Measurements from ENCODE around the gene ABCB8.
A peak's percentile ranks its signal among the peaks of the same experiment; 100 is the strongest.

ABCB8 gene

DNA sequence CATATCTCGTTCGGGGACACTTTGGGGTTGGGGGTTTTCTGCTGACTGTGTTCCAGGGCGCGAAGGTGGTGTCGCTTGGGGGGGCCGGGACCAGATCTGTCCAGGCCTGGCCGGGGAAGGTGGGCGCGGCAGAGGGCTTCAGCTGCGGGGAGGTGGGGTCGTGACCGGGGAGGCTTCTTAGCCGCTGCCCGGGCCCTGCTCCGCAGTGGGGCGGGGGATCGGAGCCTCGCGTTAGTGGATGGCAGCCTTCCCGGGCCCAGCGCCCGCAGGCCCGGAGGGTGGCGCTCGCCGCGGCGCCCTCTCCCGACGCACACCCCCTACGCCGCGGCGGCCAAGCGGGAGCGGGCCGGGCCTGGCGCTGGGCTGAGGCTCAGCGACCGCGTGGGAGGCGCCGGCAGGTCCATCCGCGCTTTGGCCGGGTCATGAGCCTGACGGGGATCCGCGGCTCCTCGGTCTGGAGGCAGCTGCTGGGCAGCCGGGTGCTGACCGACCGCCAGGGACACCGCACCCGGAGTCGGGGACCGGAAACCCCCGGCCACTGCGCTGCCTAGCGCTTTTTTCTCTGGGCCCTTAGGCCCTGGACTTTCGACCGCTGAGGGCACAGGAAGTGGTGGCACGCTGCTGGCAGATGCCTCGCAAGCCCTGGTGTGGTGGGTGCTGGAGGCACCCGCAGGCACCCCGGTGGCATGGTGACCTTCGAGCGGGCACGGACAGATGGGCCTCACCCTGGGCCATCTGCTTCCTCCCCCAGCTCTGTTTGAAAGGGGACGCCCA is 59.2 kb downstream of the ABCB8 start:
- peak; percentile 64 to 72 for DNase-seq
- TF ChIP-seq POLR2A (IDR thresholded peaks at IDR 0.05; ENCODE audit: low read length) (no peak), GATA1 (IDR thresholded peaks at IDR 0.05; ENCODE audit: low read depth, low read length) (no peak)

DNA sequence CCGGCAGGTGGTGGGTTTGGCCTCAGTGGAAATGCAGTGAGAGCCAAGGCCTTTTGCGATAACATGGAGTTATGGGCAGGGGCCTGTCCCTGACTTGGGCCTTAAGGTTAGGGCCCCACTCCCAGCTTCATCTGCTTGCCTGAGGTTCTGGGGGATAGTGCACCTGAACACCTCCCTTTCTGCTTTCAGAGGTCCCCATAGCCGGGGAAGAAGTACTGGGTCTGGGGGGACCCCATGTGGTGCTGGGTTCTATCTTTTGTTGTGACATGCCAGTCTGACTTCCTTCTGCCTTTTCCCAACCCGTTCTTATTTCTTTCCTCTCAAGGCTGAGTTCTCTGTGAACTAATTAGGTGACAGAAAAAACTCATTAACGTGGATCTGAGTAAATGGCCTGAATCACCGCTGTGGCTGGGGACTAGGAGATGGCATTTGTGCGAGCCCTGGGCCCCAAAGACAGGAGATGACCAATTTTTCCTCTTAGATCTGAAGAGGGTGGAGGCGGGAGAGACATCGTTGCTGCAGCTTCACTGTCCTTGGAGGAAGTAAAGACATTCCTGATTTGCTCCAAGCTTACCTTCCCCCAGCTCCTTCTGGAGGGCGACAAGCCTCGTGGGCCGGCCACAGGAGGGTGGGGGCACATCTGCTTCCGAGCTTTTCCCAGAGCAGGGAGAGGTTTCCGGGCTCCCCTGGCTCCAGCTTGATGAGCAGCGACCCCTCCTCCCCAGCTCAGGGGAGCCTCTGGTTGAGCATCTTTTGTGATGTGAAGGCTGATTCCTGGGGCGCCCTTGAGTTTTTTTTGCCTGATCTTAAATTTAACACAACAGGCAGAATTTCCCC is 60.0 kb downstream of the ABCB8 start:
- TF ChIP-seq GATA1 (IDR thresholded peaks at IDR 0.05; ENCODE audit: low read depth, low read length) (no peak), POLR2A (IDR thresholded peaks at IDR 0.05; ENCODE audit: low read length) (no peak)
- peak in 1 of 2 experiments; percentile 38 for DNase-seq

DNA sequence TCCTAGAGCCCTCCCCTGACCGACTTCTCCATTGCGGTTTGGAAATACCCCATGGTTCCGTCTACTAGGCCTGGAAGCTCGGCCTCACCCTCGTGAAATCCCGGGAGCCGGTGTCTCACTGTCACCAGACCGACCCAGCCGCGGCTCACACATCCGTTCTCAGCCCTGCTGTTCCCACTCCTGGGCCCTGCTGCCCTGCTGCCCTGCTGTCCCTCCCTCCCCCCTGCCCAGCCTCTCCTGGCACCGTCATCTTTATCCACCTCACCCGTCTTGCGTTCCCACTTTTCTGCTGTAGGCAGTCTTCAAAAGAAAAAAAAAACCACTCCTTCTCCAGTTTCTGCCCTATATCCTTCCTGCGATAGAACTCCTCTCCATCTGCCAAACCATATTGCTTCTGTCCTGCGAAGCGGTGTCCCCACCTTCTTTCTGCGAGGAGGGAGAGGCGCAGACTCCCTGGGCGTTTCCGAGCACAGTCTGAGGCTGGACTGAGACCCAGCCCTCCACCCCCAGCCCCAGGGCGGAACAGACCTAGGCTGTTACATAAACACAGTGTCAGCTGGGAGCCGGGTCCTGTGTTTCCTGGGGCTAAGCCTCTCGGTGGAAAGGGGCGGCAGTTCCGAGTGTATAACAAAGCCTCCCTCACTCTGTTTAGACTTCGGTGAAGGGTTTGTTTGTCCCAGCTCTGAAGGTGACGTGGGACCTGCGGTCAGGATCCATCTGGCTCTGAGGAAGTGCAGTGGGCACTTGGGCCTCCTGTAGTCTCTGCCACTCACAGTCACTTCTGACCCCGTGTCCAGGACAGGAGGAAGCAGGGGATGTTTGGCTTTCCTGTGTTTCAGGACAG is 60.8 kb downstream of the ABCB8 start:
- TF ChIP-seq GATA1 (IDR thresholded peaks at IDR 0.05; ENCODE audit: low read depth, low read length) (no peak), POLR2A (IDR thresholded peaks at IDR 0.05; ENCODE audit: low read length) (peak; percentile 30)
- DNase-seq = peak; percentile 53 to 64

DNA sequence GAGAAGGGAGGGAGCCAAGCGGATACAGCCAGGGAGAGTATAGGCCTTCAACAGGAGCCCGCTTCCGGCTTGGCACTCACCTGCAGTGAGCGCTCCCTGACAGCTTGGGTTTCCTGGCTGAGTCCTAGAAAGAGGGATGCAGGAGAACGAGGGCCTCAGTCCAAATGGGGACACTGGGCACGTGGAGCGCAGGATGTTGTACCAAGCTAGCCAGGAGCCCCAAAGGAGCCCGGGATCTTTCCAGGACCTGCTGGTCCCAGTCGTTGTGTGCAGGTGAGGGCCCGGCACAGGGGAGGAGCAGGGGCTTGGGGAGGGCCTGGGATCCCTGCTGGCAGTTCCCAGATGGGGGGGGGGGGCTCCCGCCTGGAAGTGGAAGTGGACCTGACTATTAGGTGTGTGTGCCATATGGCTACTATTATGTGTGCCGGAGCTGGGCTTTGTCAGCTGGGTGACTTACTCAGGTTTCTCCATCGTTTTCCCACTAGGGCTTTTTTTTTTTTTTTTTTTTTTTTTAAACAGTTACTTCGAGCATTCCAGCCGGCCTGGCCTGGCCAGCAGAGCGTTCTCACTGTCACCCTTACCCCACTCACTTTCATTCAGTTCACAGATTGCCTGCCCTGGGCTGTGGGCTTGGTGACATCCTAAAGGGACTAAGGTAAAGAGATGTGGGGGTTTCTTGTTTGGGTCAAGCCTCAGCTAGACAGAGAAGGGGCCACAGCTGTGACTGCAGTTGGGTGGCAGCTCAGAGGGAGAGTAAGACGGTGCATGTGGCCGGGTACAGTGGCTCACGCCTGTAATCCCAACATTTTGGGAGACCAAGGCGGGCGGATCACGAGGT is 61.9 kb downstream of the ABCB8 start:
- TF ChIP-seq POLR2A (IDR thresholded peaks at IDR 0.05; ENCODE audit: low read length) (no peak), GATA1 (IDR thresholded peaks at IDR 0.05; ENCODE audit: low read depth, low read length) (no peak)
- no peak for DNase-seq

DNA sequence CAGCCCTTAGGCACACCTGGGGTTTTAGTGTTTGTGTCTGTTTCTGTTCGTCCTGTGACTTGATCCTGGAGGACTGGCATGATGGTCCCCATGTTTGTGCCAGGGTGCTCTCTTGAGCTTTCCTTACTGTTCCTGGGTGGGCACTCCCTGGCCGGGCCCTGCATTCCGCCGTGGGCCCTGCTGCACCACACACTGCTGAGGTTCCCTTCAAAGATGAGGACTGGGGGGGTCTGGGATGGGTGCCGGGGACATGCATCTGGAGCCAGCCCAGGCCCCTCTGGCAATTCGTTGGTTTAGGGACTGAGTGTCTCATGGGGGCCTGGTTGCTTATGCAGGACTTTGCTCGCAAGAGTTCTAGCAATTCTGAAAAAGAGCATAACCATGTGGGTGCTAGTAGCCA is 62.8 kb downstream of the ABCB8 start:
- TF ChIP-seq POLR2A (IDR thresholded peaks at IDR 0.05; ENCODE audit: low read length) (no peak), GATA1 (IDR thresholded peaks at IDR 0.05; ENCODE audit: low read depth, low read length) (no peak)
- DNase-seq = no peak

DNA sequence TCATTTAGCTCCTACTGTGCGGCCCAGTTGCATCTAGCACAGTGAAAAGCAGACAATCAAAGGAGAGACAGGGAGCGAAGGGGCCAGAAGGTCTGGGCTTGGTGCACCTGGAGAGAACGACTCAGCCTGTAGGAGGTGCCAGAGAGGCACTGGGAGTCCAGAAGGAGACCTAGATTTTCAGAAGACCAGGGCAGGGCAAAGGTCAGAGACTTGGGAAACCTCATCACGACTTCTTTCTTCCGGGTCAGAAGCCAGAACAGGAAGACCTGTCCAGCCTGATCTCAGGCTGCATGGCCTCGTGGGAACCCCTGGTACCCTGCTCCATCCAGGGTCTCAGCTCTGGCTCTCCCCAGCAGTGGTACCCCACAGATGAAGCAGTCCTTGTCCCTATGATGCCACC is 63.2 kb downstream of the ABCB8 start:
- DNase-seq = peak; percentile 26 to 42
- TF ChIP-seq GATA1 (IDR thresholded peaks at IDR 0.05; ENCODE audit: low read depth, low read length) (no peak), POLR2A (IDR thresholded peaks at IDR 0.05; ENCODE audit: low read length) (no peak)

DNA sequence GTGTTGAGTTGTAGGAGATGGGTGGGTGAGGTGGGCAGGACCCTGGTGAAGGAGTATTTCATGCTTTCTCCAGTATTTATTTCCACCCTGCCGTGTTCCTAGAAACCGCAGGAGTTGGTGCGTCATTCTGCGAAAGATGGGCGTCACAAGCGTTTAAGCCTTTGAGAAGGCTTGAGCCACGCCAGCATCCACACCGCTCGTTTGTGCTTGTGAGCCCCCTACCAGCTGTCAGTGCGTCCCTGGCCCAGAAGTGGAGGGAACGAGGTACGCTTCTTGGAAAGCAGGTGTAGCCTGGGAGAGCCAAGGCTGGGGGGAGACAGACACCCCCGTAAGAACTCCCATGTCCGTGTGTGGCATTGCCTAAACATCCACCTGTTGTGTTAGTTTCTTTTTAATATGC is 63.7 kb downstream of the ABCB8 start:
- TF ChIP-seq POLR2A (IDR thresholded peaks at IDR 0.05; ENCODE audit: low read length) (no peak), GATA1 (IDR thresholded peaks at IDR 0.05; ENCODE audit: low read depth, low read length) (no peak)
- no peak for DNase-seq

DNA sequence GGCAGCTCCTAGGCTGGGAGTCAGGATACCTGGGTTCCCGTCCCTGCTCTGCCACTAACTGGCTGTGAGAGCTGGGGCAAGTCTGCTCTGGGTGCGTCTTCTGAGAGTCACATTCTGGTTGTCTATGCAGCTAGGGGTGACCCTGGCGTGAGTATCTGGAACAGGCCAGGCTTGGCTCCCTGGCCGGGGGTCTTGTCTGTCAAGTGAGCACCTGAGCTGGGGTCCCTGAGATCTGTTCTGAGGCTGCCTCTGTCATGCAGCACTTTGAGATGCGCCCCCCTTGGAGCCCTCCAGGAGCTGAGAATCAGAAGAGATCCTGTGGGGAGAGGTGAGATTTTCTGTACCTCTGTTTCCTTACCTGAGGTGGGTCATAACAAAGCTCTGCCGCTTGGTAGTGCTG is 65.5 kb downstream of the ABCB8 start:
- DNase-seq = no peak
- TF ChIP-seq POLR2A (IDR thresholded peaks at IDR 0.05; ENCODE audit: low read length) (no peak), GATA1 (IDR thresholded peaks at IDR 0.05; ENCODE audit: low read depth, low read length) (no peak)

DNA sequence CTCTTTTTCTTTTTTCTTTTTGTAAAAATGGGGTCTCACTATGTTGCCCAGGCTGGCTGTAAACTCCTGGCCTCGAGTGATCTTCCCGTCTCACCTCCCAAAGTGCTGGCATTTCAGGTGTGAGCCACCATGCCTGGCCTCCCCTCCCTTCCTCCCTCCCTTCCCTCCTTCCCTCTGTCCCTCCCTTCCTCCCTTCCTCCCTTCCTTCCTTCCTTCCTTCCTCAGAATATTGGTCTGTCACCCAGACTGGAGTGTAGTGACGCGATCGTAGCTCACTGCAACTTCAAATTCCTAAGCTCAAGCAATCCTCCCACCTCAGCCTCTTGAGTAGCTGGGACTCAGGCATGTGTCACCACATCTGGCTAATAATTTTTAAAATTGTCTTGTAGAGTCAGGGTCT is 66.4 kb downstream of the ABCB8 start:
- no peak for DNase-seq
- TF ChIP-seq POLR2A (IDR thresholded peaks at IDR 0.05; ENCODE audit: low read length) (no peak), GATA1 (IDR thresholded peaks at IDR 0.05; ENCODE audit: low read depth, low read length) (no peak)

DNA sequence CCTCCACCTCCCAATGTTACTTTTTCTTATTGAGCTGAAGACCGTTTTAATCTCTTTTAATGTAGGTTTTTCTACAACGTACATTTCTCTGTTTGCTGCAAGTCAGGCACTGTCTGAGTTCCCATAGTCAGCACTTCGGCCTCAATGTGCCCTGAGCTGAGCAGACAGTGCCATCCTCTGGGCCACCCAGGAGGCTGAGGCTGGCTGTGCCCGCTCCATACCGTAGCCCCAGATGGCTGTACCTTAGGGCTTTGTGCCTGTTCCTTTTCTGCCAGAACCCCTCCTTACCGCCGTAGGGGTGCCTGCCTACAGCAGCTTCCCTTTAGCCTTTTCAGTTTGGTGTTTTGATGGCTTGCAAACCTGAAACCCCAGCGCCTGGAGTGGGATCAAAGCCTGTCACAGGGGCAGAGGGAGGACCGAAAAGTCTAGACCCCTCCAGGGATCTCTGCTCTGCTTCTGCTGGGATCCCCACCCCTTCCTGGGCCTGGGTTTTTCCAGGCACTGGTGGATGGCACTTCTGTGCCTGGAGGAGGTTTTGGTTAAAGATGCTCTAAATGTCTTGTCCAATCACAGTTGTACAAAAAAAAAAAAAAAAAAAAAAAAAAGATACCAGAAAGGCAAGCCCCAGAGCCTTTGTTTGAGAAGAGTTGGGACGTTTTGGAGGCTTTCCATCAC is 67.0 kb downstream of the ABCB8 start:
- TF ChIP-seq GATA1 (IDR thresholded peaks at IDR 0.05; ENCODE audit: low read depth, low read length) = no peak
- TF ChIP-seq POLR2A (IDR thresholded peaks at IDR 0.05; ENCODE audit: low read length) = no peak
- DNase-seq = no peak

DNA sequence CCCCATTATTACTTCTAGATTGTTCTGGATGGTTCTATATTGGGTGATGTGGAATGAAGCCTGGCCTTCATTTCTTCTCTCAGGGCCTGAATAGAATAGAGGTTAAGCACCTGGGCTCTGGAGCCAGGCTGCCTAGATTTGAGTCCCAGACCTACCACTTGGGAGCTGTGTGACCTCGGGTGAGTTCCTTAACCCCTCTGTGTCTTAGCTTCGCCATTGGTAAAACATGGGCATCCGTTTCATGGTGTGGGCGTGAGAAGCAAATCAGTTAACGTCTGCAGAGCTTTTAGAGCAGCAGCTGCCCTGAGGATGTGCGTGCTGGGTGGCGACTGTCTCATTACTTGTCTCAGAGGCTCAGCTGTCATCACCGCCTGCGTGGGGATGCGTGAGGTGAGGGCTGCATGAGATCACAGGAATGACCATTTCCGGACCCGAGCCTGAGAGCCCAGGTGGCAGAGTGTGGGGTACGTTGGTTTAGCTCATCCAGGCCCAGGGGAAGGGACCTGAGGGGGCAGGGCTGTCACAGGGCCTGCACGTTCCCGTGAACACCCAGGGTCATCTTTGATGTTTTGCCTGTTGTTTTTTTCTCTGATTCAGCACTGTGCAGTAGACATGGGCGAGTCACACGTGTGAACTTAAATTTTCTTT is 67.7 kb downstream of the ABCB8 start:
- TF ChIP-seq POLR2A (IDR thresholded peaks at IDR 0.05; ENCODE audit: low read length) (no peak), GATA1 (IDR thresholded peaks at IDR 0.05; ENCODE audit: low read depth, low read length) (no peak)

More for the DNA sequence above, 67.7 kb downstream of the ABCB8 start:
- DNase-seq = no peak
